ENCODE data around the gene SMIM20.

Gene SMIM20

GRCh38 chr4:25928379-25929297 is 14.6 kb downstream of the SMIM20 start:
- DNase-seq = no peak

DNA sequence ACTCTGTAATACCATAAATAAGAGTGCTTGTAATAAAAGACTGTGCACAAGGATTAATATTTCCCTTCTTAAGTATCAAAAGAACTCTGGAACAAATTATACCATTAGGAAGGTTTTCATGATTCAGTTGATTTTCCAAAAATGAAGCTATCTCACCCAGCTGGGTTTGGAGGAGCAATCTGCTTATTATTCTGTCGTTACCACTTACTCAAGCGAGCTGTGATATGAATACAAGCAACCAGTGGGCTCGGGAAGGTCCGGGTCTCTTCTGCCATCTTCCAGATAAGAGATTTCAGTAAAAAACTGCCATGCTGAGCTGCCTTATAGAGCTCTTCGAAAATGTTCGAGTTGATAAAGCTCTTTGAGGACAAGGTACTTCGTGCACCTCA is 15.3 kb downstream of the SMIM20 start:
- no peak for DNase-seq

DNA sequence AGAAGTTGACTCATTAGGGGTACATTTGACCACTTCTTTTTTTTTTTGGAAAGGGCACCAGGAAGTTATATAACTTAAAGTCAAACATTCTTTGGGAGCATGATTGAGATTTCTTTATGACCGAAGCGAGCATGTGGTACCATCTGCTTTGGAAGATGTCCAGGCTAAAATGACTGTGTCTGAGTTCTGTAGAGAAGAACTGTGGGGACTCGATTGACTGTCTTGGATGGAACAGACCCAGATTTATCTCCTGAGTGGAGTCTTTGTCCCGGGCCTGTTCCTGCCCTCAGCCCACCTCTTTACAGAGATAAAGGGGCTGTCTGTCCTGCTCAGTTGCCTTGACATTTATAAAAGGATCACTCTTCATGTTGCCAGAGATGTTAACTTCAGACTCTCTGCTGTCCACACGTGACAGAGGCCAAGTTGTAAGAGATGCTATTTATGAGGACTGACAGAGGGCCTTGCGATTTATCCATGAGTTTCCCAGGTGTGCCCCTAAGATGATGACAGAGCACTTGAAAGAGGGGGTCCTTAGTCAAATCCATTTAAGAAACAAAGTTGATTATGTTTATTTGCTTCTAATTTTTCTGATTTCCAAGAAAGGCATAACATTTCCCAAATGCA is 16.8 kb downstream of the SMIM20 start:
- no peak for DNase-seq

DNA sequence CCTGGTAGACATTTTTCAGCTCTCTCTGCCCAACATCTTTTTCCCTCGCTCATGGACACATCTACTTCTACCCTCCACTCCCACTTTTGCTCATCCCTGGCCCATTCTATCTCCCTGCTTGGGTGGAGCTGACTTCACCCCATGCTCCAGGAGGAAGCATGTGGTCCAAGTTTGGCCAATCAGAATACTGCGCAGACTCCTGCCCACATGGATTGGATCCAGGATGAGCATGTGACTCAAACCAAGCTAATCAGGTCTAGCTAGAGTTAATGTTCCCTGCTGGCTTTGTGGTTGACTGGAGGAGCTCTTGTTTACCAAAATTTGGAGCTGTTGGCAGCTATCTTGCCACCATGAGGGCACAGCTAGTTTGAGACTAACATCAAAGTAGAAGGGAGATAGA is 22.7 kb downstream of the SMIM20 start:
- DNase-seq = no peak

DNA sequence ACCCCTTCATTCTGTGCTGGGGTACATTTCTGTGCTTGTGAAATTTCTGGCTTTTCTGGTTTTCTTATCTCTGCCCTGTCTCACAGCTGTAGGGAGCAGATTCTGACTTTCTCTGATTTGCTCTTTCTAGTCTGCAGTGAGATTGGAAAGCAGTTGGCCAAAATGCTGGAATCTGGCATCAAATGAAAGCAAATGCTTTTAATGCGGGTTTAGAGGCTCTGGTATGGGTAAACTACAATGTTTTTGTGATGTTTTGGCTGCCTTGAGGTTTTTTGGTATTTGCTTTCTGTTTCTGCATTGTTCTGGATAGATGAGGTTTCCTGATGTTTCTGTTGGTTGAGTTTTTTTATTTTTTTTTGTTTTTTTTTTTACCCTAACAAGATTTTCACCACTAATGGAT is 23.8 kb downstream of the SMIM20 start:
- DNase-seq = no peak

- DNase-seq = no peak
Observed at GRCh38 chr4:25938366-25938765, 24.3 kb downstream of the SMIM20 start.

- DNase-seq = no peak
Observed at GRCh38 chr4:25938787-25939186, 24.8 kb downstream of the SMIM20 start.

DNA sequence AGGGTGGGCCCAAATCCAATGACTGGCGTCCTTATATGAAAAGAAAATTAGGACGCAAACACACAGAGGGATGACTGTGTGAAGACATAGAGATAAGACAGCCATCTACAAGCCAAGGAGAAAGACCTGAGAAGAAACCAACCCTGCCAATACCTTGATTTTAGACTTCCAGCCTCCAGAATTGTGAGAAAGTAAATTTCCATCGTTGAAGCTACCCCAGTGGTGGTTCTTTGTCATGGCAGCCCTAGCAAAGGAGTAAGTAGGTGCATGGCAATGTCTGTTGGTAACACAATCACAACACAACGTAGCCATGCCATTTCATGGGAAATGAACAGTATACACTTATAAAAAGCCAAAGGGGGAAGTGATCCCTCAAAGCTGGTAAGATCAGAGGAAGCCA is 25.3 kb downstream of the SMIM20 start:
- DNase-seq = no peak

DNA sequence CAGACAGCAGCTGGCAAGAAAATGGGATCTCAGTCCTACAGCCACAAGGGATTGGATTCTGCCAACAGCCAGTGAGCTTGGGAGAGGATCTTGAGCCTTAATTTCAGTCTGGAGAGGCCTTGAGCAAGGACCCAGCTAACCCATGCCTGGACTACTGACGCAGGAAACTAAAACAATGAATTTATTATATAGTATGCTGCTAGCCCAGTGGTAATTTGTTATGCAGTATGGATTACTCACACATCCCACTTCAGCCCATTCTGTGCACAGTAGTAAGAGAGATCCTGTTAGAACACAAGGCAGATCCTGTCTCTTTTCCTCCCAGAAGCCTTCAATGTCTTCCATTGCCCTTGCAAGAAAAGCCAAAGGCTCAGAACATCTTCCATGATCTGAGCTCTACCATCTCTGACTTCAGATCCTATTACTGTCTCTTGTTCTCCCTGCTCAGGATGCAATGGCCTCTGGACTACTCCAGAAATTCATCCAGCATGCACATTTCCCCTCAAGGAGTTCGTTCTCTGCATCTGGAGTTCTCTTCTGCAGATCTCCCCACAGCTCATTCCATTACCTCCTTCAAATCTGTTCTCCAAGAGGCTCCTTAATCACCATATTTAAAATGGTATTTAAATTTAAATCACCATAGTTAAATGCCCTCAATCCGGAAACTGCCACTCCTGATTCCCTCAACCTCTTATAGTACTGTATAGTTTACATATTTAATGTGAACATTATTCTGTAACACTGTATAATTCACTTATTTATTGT is 27.6 kb downstream of the SMIM20 start:
- no peak for DNase-seq

GRCh38 chr4:25943312-25943711 is 29.3 kb downstream of the SMIM20 start:
- DNase-seq = no peak

GRCh38 chr4:25943805-25944204 is 29.8 kb downstream of the SMIM20 start:
- no peak for DNase-seq

- DNase-seq = no peak
Observed at GRCh38 chr4:25948051-25948450, 34.0 kb downstream of the SMIM20 start.

DNA sequence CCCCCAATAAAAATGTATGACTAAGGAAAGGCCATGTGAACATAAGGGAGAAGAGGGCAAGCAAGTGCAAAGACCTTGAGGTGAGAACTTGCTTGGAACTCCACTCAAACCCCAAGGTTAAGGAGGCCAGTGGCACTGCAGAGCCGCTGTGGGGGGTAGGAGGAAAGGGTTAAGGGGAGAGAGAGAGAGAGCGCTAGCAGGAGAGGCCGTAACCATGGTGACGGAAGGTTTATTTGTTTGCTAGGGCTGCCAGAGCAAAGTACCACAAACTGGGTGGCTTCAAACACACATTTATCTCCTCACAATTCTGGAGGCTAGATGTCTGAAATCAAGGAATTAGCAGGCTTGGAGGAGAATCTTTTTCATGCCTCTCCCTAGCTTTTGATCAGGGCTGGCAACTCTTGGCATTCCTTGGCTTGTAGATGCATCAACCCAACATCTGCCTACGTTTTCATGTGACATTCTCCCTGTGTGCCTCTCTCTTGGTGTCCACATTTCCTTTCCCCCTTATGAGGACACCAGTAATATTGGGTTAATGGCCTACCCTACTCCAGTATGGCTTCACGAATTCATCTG is 35.2 kb downstream of the SMIM20 start:
- no peak for DNase-seq

DNA sequence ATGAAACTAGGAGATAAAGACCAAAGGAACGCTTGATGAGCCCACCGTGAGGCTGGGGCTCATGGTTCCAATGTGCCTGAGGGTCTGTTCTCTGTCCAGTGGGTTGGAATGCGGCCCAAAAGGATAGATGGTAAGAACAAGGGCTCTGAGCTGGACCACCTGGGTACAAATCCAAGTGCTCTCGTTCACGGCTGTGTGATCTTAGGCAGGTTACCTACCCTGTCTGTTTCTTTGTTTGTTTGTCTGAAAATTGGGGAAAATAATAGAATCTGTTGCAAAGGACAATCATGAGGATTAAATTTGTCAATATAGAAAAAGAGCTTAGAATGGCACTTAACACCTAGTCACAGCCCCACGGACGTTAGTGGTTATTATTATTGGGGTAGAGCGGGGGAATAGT is 36.0 kb downstream of the SMIM20 start:
- no peak for DNase-seq

GRCh38 chr4:25950461-25951389 is 36.7 kb downstream of the SMIM20 start:
- no peak for DNase-seq

DNA sequence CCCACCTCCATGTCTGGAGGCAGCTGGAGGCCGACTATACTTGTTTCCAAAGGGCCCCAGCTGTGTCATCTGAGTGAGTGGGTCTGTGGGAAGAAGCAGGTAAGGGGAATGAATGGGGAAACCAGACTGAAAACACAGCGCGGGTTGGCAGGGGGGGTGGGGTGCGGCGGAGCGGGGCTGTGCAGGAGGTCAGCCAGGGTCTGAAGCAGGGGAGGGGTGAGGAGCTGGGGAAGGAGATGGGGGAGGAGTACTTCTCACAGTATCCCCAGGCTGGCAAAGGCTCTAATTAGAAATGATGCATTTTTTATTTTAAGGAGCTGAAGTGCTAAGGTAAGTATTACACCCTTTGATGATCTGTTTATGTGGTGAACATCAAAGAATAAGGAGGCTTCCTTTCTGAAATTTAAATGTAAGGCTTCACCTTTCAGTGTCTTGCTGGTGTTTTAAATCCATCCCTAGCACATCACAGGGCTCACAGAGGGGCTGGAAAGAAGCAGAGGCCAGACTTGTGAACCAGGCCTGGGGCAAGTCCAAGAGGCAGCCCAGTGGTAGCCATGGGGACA is 37.5 kb downstream of the SMIM20 start:
- no peak for DNase-seq

- DNase-seq = no peak
Observed at GRCh38 chr4:25953740-25954139, 39.7 kb downstream of the SMIM20 start.

DNA sequence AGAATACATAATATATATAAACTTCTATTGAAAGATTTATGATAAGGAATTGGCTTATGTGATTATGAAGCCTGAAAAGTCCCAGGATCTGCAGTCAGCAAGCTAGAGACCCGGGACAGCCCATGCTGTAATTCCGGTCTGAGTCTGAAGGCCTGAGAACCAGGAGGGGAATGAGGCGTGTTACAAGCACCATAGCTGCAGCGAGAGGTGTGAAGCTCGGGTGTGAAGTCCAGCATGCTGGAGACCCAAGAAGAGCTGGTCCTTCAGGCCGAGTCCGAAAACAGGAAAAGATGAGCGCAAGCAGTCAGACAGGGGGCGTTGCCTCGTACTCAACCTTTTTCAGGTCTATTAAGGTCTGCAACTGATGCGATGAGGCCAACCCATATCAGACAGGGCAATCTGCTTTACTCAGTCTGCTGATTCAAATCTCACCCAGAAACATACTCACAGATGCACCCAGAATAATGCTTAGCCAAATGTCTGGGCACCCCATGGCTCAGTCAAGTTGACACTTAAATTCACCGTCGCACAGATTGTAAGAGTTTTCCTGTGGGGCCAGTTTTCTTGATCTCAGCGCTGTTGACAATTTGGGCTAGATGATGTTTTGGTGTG is 40.4 kb downstream of the SMIM20 start:
- DNase-seq = no peak

- no peak for DNase-seq
Observed at GRCh38 chr4:25955705-25956104, 41.7 kb downstream of the SMIM20 start.

- no peak for DNase-seq
Observed at GRCh38 chr4:25956260-25956659, 42.2 kb downstream of the SMIM20 start.

DNA sequence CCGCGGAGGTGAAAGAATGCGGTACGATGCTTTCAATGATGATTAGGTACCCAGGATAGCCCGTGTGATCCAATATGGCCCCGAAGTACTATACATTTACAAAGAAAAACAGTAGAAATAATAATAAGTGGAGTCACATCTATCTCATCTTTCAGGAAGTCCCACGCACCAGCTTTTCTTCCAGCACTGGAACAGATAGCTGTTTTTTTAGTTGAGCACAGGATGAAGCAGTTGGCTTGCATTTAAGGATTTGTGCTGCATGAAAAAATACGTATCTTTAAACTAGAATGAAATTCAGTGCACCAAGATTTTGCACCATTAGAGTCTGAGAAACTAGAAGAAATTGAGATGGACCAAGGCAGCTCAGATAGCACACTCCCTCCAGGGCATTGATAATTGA is 44.1 kb downstream of the SMIM20 start:
- no peak for DNase-seq

Measured in 8988T (cell line).